PC-3 (cell line): ENCODE measurements around the gene MCRIP2. TPM values are rescaled to one million over a fixed set of nuclear protein-coding genes. Genes with fewer than 3 reads are reported as not detected.

Source experiments
- ATAC-seq: fragments of 200-7000 bp; cut with Tn5 transposase; 2 replicates; pipeline ENCODE4 v1.9.1; 2020; ENCODE audit warnings: mild to moderate bottlenecking, moderate library complexity
- BruUV-seq: library from RNA; stranded (reverse); fragments of 400-500 nt; replicated peaks from 2 replicates; lab custom pipeline; 2021; lab: Mats Ljungman, UMichigan
- CTCF ChIA-PET: fragments of 300-600 bp; sonication (Branson Sonifier 250); formaldehyde crosslinking; loops from one replicate; lab custom pipeline; 2022; ENCODE audit warnings: antibody characterized with exemption; lab: Charles Lee
- POLR2A ChIA-PET: fragments of 300-600 bp; sonication (Branson Sonifier 250); formaldehyde crosslinking; loops from one replicate; lab custom pipeline; 2022; ENCODE audit warnings: antibody characterized with exemption; ENCODE audit not compliant: unreplicated experiment; lab: Charles Lee
- DNase-seq: peaks from one replicate; pipeline ENCODE4 v3.0.0-alpha.2; 2015
- H2AFZ ChIP-seq: fragments of 300-600 bp; sonication (generic); 2 replicates; pipeline ENCODE4 v1.6.0; 2016; ENCODE audit warnings: antibody characterized with exemption, low read length
- H3F3A ChIP-seq: fragments of 300-600 bp; sonication (generic); one replicate; pipeline ENCODE4 v1.6.0; 2017; ENCODE audit warnings: antibody characterized with exemption, low read length, control low read depth, mild to moderate bottlenecking; ENCODE audit not compliant: unreplicated experiment
- H3K27ac ChIP-seq: fragments of 300-600 bp; sonication (generic); 2 replicates; pipeline ENCODE4 v1.5.1; 2016; ENCODE audit warnings: mild to moderate bottlenecking, low read length
- H3K27me3 ChIP-seq: fragments of 300-600 bp; sonication (generic); 2 replicates; pipeline ENCODE4 v1.6.1; 2016; ENCODE audit warnings: low read length, mixed read lengths
- H3K36me3 ChIP-seq: fragments of 300-600 bp; sonication (generic); 2 replicates; pipeline ENCODE4 v1.6.1; 2016; ENCODE audit warnings: low read depth, mixed run types, low read length, mixed read lengths
- H3K4me1 ChIP-seq: fragments of 300-600 bp; sonication (generic); 2 replicates; pipeline ENCODE4 v1.5.1; 2016; ENCODE audit warnings: low read length; ENCODE audit not compliant: insufficient read depth
- H3K4me2 ChIP-seq: fragments of 300-600 bp; sonication (generic); 2 replicates; pipeline ENCODE4 v1.6.0; 2016; ENCODE audit warnings: low read length
- H3K4me3 ChIP-seq: fragments of 300-600 bp; sonication (generic); 2 replicates; pipeline ENCODE4 v1.5.1; 2016; ENCODE audit warnings: mild to moderate bottlenecking, low read length, mixed read lengths
- H3K79me2 ChIP-seq: fragments of 300-600 bp; sonication (generic); 2 replicates; pipeline ENCODE4 v1.6.1; 2017; ENCODE audit warnings: low read length, mixed read lengths
- H3K9ac ChIP-seq: fragments of 300-600 bp; sonication (generic); 2 replicates; pipeline ENCODE4 v1.6.0; 2016; ENCODE audit warnings: mild to moderate bottlenecking, low read length
- H3K9me2 ChIP-seq: fragments of 300-600 bp; sonication (generic); replicated peaks from 2 replicates; pipeline ENCODE4 v1.6.1; 2016; ENCODE audit warnings: mixed run types, low read length, mixed read lengths
- H3K9me3 ChIP-seq: fragments of 300-600 bp; sonication (generic); 2 replicates; pipeline ENCODE4 v1.6.1; 2016; ENCODE audit warnings: low read length, mixed read lengths
- H4K20me1 ChIP-seq: fragments of 300-600 bp; sonication (generic); 2 replicates; pipeline ENCODE4 v1.6.1; 2016; ENCODE audit warnings: low read length, mixed read lengths
- EZH2 ChIP-seq: fragments of 300-600 bp; sonication (generic); IDR thresholded peaks from one replicate; pipeline ENCODE4 v1.6.1; 2017; ENCODE audit warnings: antibody characterized with exemption, mild to moderate bottlenecking, low read length; ENCODE audit not compliant: unreplicated experiment
- EZH2phosphoT487 ChIP-seq: fragments of 300-600 bp; sonication (generic); IDR thresholded peaks from 2 replicates; pipeline ENCODE4 v1.6.1; 2018; ENCODE audit warnings: mild to moderate bottlenecking, antibody characterized with exemption, low read length, borderline replicate concordance
- intact Hi-C: fragments of 100-400 bp; cut with micrococcal nuclease; formaldehyde crosslinking; loops from 2 replicates; pipeline ENCODE4 v1.9.0; 2023
- total RNA-seq: library from RNA; depleted of rRNA; stranded (reverse); fragments of >200 nt; gene quantifications from 2 replicates; pipeline ENCODE4 v1.2.3, GENCODE V29; 2014
- TF ChIP-seq, protein P1 (sequence below): fragments of 300-600 bp; sonication (generic); conservative IDR thresholded peaks from 2 replicates; pipeline ENCODE4 v1.5.1; 2017; ENCODE audit warnings: antibody characterized with exemption, low read depth, mild to moderate bottlenecking, low read length

Gene MCRIP2
- total RNA-seq, 1 experiment from 2014 or later: 83.5 TPM

DNA sequence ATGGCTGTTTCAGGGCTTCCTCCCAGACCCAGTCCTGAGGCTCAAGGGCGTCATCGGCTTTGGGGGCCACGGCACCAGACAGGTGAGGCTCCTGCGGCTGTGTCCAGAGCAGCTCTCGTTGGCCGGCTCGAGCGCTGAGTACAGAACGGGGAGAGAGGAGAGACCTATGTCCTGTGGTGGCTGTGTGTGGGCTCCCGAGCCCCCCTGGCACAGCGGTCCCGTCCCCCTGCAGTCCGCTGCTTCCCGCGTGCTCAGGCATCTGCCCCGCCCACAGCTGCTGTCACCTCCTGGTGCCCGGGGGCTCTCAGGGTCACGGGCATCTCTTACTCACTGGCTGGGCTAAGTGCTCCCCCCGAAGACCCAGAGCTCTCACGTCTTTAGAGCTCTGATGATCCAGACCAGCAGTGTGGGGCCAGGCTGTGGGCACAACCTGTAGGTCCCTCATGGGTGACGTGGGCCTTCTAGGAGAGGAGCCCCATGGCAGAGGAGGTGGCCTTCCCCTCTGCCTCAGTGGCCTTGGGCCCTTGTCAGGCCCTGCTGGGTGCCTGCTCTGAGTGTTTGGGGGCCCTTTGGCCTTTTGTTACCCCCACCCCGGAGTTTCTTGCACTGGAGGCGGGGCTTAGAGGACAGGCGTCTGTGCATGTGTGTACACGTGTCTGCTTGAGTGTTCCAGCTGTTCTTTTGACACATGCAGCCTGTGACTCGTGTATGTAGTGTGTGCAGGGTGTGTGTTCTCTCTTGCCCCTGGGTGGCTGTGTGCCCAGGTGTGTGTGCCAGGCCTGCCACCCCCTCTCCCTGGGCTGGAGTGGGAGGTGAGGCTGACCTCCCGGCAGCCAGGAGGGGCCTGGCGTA lies 11.1 kb downstream of the MCRIP2 start:
- TF ChIP-seq EZH2: no peak
- no peak for TF ChIP-seq EZH2phosphoT487
- TF ChIP-seq, protein P1, sequence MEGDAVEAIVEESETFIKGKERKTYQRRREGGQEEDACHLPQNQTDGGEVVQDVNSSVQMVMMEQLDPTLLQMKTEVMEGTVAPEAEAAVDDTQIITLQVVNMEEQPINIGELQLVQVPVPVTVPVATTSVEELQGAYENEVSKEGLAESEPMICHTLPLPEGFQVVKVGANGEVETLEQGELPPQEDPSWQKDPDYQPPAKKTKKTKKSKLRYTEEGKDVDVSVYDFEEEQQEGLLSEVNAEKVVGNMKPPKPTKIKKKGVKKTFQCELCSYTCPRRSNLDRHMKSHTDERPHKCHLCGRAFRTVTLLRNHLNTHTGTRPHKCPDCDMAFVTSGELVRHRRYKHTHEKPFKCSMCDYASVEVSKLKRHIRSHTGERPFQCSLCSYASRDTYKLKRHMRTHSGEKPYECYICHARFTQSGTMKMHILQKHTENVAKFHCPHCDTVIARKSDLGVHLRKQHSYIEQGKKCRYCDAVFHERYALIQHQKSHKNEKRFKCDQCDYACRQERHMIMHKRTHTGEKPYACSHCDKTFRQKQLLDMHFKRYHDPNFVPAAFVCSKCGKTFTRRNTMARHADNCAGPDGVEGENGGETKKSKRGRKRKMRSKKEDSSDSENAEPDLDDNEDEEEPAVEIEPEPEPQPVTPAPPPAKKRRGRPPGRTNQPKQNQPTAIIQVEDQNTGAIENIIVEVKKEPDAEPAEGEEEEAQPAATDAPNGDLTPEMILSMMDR: no peak
- Histone ChIP-seq H3K4me3 (no peak overlapping the region), H2AFZ (no peak overlapping the region), H3K27me3 (no peaks in the 10 kb centered on the region), H3K4me2 (no peak overlapping the region), H3F3A (no peaks in the 10 kb centered on the region), H3K4me1 (peaks cover 11% of the 10 kb centered on the region), H3K27ac (no peak overlapping the region), H4K20me1 (no peaks in the 10 kb centered on the region), H3K9me2 (no peaks in the 10 kb centered on the region), H3K9ac (no peak overlapping the region), H3K9me3 (no peaks in the 10 kb centered on the region), H3K79me2 (no peaks in the 10 kb centered on the region), H3K36me3 (no peaks in the 10 kb centered on the region)
- no TSS peak for BruUV-seq
- POLR2A ChIA-PET: no interaction called here
- DNase-seq: no peak
- intact Hi-C loops: no loop called here
- CTCF ChIA-PET: no interaction called here
- ATAC-seq: no peak

DNA sequence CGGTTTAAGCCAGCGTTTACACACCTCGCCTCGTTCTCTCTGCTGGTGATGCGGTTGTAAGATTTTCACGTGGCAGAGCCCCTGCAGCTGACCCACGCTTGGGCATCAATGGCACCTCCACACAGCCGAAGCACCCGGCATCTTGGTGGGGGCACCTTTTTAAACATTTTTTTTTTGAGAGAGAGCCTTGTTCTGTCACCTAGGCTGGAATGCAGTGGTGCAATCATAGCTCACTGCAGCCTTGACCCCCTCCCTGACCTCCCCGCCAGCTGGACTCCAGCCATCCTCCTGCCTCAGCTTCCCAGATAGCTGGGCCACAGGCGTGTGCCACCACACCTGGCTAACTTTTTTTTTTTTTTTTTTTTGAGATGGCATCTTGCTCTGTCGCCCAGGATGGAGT lies 12.4 kb downstream of the MCRIP2 start:
- DNase-seq (no peak), ATAC-seq (no peak)
- H3K4me2 ChIP-seq: no peak overlapping the region
- H3K4me3 ChIP-seq: no peak overlapping the region
- H3F3A ChIP-seq: no peaks in the 10 kb centered on the region
- H2AFZ ChIP-seq: no peak overlapping the region
- H3K36me3 ChIP-seq: no peaks in the 10 kb centered on the region
- H3K27ac ChIP-seq: no peak overlapping the region
- no peaks in the 10 kb centered on the region for H3K9me3 ChIP-seq
- no peaks in the 10 kb centered on the region for H4K20me1 ChIP-seq
- H3K9ac ChIP-seq: no peak overlapping the region
- intact Hi-C loops: no loop called here
- no peaks in the 10 kb centered on the region for H3K9me2 ChIP-seq
- no peaks in the 10 kb centered on the region for H3K27me3 ChIP-seq
- H3K79me2 ChIP-seq: no peaks in the 10 kb centered on the region
- no TSS peak for BruUV-seq
- TF ChIP-seq EZH2: no peak
- TF ChIP-seq EZH2phosphoT487: no peak
- TF ChIP-seq, protein P1: no peak
- peaks cover 5% of the 10 kb centered on the region; the same call in 1 of the 2 replicates for H3K4me1 ChIP-seq
- ChIA-PET CTCF (no interaction called here), POLR2A (no interaction called here)

DNA sequence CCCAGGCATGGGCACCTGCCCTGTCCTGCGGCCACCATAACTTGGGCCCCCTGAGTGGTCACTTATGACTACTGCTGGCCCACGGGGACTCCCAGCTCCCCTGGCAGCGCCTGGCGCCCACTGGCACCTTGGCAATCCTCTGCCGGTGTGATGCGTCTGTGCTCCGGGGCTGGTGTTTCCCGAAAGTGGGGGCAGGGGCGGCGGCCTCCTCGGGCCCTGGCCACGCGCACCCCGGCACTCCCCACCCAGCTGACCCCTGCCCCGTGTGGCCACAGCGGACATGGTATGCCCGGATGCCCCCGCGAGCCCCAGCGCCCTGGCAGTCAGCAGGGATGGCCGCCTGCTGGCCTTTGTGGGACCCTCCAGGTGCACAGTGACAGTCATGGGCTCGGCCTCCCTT lies 15.9 kb downstream of the MCRIP2 start:
- no peak overlapping the region for H2AFZ ChIP-seq
- ChIA-PET CTCF (no interaction called here), POLR2A (no interaction called here)
- H3K4me1 ChIP-seq: peaks cover 5% of the 10 kb centered on the region
- no peak for TF ChIP-seq EZH2phosphoT487
- TF ChIP-seq, protein P1: no peak
- no peak for TF ChIP-seq EZH2
- no peaks in the 10 kb centered on the region for H3K79me2 ChIP-seq
- H3K36me3 ChIP-seq: no peaks in the 10 kb centered on the region
- ATAC-seq (no peak), DNase-seq (no peak)
- H3K9me3 ChIP-seq: no peaks in the 10 kb centered on the region
- H3K9ac ChIP-seq: no peak overlapping the region
- intact Hi-C loops: no loop called here
- no TSS peak for BruUV-seq
- H3K27ac ChIP-seq: no peak overlapping the region
- no peaks in the 10 kb centered on the region for H3K9me2 ChIP-seq
- no peaks in the 10 kb centered on the region for H3F3A ChIP-seq
- no peak overlapping the region for H3K4me2 ChIP-seq
- H3K4me3 ChIP-seq: no peak overlapping the region
- no peaks in the 10 kb centered on the region for H4K20me1 ChIP-seq
- H3K27me3 ChIP-seq: no peaks in the 10 kb centered on the region
